Kidney epithelial cell (primary cell): ENCODE data around the gene TXK. TPM values are rescaled to one million over a fixed set of nuclear protein-coding genes. Genes with fewer than 3 reads are reported as not detected.

Source experiments
- DNase-seq: peaks from one replicate; pipeline ENCODE4 v3.0.0-alpha.2; 2010; ENCODE audit warnings: low read depth
- H3K27me3 ChIP-seq: 2 replicates; pipeline ENCODE4 v1.6.0; 2011; ENCODE audit warnings: low read length; ENCODE audit not compliant: control insufficient read depth, insufficient read depth
- H3K36me3 ChIP-seq: 2 replicates; pipeline ENCODE4 v1.5.1; 2011; ENCODE audit warnings: low read length; ENCODE audit not compliant: control insufficient read depth, insufficient read depth
- H3K4me3 ChIP-seq: 2 replicates; pipeline ENCODE4 v1.5.1; 2011; ENCODE audit warnings: low read depth, mild to moderate bottlenecking, control low read depth, low read length
- total RNA-seq: library from RNA; depleted of rRNA; stranded (reverse); fragments of >200 nt; gene quantifications from 2 replicates; pipeline ENCODE4 v1.2.3, GENCODE V29; 2015
- TF ChIP-seq, protein P1 (sequence below): IDR thresholded peaks from 2 replicates; pipeline ENCODE4 v1.5.1; 2011; ENCODE audit warnings: mild to moderate bottlenecking, moderate library complexity, low read length, control low read depth, inconsistent platforms; ENCODE audit not compliant: insufficient read depth, poor library complexity, severe bottlenecking

The TXK gene
- total RNA-seq, 1 donor from 2014 or later, result 0.67 TPM

DNA sequence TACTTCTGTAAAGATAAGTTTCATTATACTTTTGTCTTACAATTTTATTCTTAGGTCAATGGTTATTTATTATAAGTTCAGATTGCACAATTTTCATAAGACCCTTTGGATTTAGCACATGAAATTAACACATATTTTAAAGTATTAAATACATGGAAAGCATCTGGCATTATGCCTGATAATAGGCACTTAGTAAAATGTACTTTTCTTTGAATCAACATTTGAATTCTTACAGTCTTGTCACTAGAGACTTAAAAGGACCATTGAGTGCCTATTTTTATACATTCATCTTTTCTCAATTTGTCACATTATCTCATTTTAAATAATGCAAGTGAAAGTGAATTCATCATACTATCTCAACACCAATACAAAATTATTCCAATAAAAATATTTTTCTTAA lies 94.5 kb downstream of the TXK start:
- Histone ChIP-seq H3K27me3 (no peaks in the 10 kb centered on the region), H3K4me3 (no peak overlapping the region), H3K36me3 (no peaks in the 10 kb centered on the region)
- TF ChIP-seq, protein P1, sequence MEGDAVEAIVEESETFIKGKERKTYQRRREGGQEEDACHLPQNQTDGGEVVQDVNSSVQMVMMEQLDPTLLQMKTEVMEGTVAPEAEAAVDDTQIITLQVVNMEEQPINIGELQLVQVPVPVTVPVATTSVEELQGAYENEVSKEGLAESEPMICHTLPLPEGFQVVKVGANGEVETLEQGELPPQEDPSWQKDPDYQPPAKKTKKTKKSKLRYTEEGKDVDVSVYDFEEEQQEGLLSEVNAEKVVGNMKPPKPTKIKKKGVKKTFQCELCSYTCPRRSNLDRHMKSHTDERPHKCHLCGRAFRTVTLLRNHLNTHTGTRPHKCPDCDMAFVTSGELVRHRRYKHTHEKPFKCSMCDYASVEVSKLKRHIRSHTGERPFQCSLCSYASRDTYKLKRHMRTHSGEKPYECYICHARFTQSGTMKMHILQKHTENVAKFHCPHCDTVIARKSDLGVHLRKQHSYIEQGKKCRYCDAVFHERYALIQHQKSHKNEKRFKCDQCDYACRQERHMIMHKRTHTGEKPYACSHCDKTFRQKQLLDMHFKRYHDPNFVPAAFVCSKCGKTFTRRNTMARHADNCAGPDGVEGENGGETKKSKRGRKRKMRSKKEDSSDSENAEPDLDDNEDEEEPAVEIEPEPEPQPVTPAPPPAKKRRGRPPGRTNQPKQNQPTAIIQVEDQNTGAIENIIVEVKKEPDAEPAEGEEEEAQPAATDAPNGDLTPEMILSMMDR, result no peak
- no peak for DNase-seq

DNA sequence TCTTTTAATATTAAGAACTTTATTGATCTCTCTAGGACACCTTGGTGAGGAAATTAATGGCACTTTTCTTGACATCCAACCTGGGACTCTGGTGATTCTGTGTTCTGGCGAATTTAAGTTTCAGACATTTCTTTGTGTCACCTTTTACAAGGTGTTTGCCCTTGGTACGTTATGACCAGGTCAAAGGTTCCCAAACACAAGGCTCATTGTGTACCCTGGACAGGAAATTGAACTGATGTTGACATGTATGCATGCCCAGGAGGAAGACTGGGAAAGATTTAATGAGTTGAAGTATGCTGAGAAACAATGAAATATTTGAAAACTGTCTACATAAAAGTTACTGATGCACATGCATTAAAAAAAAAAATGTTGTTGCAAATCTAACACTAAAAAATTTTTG lies 95.4 kb downstream of the TXK start:
- Histone ChIP-seq H3K27me3 (no peaks in the 10 kb centered on the region), H3K4me3 (no peak overlapping the region), H3K36me3 (no peaks in the 10 kb centered on the region)
- TF ChIP-seq, protein P1, result no peak
- DNase-seq, result no peak

DNA sequence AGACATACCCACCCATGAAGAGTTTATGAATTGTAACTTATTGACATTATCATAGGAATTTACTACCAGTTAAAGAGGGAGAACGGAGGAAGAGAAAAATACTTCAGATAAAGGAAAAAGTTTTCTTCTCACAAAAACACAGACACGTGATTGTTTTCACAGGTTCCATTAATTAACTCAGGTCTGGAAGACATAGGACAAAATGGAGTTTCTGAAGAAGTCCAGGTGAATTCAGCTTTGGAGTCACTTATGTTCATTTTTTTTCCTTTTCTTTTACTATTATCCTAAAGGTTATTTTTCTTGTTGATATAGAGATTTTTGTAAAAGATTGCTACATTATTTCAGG lies 97.0 kb downstream of the TXK start:
- no peak for DNase-seq
- Histone ChIP-seq H3K27me3 (no peaks in the 10 kb centered on the region), H3K4me3 (no peak overlapping the region), H3K36me3 (no peaks in the 10 kb centered on the region)
- TF ChIP-seq, protein P1, result no peak

DNA sequence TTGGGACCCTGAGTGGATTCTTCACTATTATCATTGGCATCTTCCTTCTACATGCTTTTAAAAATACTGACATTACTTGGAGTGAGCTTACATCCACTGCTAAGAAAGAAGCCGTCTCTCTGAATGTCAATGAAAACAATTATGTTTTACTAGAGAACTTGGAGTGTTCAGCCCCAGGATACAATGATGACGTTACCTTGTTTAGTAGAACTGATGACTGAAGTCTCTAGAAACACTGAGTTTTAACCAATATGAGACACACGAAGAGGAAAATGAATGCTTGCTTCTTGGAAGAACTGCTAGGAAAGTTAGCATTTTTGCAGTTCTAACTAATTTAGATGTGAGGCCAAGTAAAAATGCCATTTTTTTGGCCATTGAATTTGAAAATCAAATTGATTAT lies 98.1 kb downstream of the TXK start:
- Histone ChIP-seq H3K36me3 (no peaks in the 10 kb centered on the region), H3K27me3 (no peaks in the 10 kb centered on the region), H3K4me3 (no peak overlapping the region)
- TF ChIP-seq, protein P1, result no peak
- no peak for DNase-seq

DNA sequence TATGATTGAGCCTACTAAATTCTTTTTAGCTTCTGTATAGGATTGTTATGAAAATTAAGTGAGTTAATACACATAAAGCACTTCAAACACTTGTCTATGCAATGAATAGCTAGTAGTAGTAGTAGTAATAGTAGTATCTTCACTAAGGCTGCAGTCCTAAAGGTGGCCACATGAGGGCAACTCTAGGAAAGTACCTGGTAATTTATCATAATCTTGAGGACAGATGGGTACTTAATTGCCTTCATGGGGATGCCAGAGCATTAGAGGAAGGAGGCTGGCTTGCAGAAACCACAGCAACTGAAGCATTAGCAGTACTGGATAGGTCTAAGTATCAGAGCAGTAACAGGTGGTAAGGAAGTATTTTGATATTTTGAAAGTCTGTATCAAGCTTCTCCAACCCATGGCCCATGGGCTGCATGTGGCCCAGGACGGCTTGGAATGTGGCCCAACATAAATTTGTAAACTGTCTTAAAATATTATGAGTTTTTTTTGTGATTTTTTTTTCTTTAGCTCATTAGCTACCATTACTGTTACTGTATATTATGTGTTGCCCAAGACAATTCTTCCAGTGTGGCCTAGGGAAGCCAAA lies 100.1 kb downstream of the TXK start:
- Histone ChIP-seq H3K4me3 (no peak overlapping the region), H3K27me3 (no peaks in the 10 kb centered on the region), H3K36me3 (no peaks in the 10 kb centered on the region)
- DNase-seq, result no peak
- TF ChIP-seq, protein P1, result peak; percentile 60

DNA sequence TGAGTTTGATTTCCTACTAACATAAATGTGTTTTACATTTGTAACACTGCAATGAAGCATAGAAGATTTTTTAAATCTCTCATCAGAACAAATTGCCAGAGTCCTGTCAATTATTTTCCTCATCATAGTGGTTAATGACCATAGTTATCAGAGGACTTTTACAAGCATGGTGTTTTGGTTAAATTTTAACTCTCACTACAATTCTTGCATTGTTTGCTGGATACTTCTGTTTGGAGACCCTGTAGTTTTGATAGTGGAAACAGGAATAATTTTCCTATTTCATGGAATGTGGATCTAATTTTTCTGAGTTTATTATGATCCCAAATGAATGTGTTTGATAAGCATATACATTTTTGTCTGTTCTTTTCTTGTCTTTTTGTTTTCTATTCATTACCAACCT lies 100.6 kb downstream of the TXK start:
- TF ChIP-seq, protein P1, result no peak
- Histone ChIP-seq H3K36me3 (no peaks in the 10 kb centered on the region), H3K4me3 (no peak overlapping the region), H3K27me3 (no peaks in the 10 kb centered on the region)
- DNase-seq, result no peak
